ENCODE results near the gene E2F4. TPM values are rescaled to one million over a fixed set of nuclear protein-coding genes. Genes with fewer than 3 reads are reported as not detected.
A peak's percentile ranks its signal among the peaks of the same experiment; 100 is the strongest.

Gene E2F4
- total and polyA plus RNA-seq, 9 of the 15 experiments (the other 6 are each of a cell fraction or from before 2014, with no cell fraction given), result 9.7 to 139 (median 106) TPM

DNA sequence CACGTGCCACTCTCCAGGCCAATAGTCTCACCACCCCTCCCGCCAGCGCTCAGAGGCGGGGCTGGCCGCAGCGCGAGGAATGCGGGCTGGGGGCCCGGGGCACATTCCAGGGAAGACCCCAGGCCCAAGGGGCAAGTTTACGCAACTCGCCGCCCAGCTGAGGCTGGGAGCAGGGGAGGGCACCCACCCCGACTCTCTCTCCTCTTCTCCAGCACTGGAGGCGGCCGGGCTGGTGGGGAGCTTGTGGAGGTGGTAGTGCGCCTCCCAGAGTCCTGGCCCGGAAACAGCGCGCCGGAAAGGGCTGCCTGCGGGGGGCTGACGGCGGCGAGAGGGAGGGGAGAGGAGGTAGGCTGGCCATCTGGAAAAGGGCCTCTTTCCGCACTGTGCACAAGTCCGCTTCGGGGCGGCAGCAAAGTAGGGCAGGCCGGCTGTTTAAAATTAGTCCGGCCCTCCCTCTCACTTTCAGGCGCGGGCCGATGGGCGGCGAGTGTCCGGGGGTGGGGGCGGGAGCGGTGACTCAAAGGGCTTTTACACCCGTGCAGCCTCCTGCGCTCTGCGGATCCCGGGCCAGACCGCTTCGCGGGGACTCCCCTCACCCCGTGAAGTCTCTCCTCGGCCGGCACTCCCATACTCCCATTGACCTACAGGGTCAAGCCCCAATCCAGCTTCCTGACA, 54.3 kb downstream of the E2F4 start (continued):
- TF ChIP-seq, protein P1, sequence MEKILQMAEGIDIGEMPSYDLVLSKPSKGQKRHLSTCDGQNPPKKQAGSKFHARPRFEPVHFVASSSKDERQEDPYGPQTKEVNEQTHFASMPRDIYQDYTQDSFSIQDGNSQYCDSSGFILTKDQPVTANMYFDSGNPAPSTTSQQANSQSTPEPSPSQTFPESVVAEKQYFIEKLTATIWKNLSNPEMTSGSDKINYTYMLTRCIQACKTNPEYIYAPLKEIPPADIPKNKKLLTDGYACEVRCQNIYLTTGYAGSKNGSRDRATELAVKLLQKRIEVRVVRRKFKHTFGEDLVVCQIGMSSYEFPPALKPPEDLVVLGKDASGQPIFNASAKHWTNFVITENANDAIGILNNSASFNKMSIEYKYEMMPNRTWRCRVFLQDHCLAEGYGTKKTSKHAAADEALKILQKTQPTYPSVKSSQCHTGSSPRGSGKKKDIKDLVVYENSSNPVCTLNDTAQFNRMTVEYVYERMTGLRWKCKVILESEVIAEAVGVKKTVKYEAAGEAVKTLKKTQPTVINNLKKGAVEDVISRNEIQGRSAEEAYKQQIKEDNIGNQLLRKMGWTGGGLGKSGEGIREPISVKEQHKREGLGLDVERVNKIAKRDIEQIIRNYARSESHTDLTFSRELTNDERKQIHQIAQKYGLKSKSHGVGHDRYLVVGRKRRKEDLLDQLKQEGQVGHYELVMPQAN (IDR thresholded peaks at IDR 0.05; ENCODE audit: borderline replicate concordance), result peak; percentile 40; the same call in 1 of the 2 replicates
- TF ChIP-seq CBX1 (IDR thresholded peaks at IDR 0.05; ENCODE audit: low read depth) (peak; percentile 72), TEAD2 (tag; IDR thresholded peaks at IDR 0.05) (peak; percentile 65; the same call in 1 of the 2 replicates), XRCC5 (IDR thresholded peaks at IDR 0.05; ENCODE audit: low read depth, low read length) (0 out of 2 replicates have a peak, but pooled peaks have one; percentile 24), GATAD2B (IDR thresholded peaks at IDR 0.05; ENCODE audit: borderline replicate concordance) (peak; percentile 56; the same call in 1 of the 2 replicates), STAT5A (IDR thresholded peaks at IDR 0.05; ENCODE audit: borderline replicate concordance, low read length) (no peak), RBM25 (IDR thresholded peaks at IDR 0.05; ENCODE audit: low read depth, low read length, severe bottlenecking) (no peak), ZNF224 (CRISPR knock-in tag; IDR thresholded peaks at IDR 0.05) (peak; percentile 68; the same call in 1 of the 2 replicates), MTF1 (CRISPR knock-in tag; IDR thresholded peaks at IDR 0.05; ENCODE audit: borderline replicate concordance) (no peak), POLR2B (IDR thresholded peaks at IDR 0.05; ENCODE audit: low read depth, partially characterized antibody) (peak; percentile 40), NFIC (IDR thresholded peaks at IDR 0.05) (peak; percentile 31; the same call in 1 of the 2 replicates), SP1 (CRISPR knock-in tag; IDR thresholded peaks at IDR 0.05) (peak; percentile 73), SIN3B (IDR thresholded peaks at IDR 0.05; ENCODE audit: low read depth) (peak; percentile 42; the same call in 1 of the 2 replicates), CAMTA2 (CRISPR knock-in tag; conservative IDR thresholded peaks at IDR 0.05) (no peak), MAFF (IDR thresholded peaks at IDR 0.05; ENCODE audit: low read length) (no peak), HNRNPLL (IDR thresholded peaks at IDR 0.05; ENCODE audit: low read depth, low read length, poor library complexity, severe bottlenecking) (peak; percentile 82)
- TF ChIP-seq, protein P2, sequence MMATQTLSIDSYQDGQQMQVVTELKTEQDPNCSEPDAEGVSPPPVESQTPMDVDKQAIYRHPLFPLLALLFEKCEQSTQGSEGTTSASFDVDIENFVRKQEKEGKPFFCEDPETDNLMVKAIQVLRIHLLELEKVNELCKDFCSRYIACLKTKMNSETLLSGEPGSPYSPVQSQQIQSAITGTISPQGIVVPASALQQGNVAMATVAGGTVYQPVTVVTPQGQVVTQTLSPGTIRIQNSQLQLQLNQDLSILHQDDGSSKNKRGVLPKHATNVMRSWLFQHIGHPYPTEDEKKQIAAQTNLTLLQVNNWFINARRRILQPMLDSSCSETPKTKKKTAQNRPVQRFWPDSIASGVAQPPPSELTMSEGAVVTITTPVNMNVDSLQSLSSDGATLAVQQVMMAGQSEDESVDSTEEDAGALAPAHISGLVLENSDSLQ (IDR thresholded peaks at IDR 0.05), result no peak
- TF ChIP-seq, protein P3, sequence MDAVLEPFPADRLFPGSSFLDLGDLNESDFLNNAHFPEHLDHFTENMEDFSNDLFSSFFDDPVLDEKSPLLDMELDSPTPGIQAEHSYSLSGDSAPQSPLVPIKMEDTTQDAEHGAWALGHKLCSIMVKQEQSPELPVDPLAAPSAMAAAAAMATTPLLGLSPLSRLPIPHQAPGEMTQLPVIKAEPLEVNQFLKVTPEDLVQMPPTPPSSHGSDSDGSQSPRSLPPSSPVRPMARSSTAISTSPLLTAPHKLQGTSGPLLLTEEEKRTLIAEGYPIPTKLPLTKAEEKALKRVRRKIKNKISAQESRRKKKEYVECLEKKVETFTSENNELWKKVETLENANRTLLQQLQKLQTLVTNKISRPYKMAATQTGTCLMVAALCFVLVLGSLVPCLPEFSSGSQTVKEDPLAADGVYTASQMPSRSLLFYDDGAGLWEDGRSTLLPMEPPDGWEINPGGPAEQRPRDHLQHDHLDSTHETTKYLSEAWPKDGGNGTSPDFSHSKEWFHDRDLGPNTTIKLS (IDR thresholded peaks at IDR 0.05; ENCODE audit: borderline replicate concordance, low read depth), result peak; percentile 33; the same call in 1 of the 2 replicates
- TF ChIP-seq, protein P4, sequence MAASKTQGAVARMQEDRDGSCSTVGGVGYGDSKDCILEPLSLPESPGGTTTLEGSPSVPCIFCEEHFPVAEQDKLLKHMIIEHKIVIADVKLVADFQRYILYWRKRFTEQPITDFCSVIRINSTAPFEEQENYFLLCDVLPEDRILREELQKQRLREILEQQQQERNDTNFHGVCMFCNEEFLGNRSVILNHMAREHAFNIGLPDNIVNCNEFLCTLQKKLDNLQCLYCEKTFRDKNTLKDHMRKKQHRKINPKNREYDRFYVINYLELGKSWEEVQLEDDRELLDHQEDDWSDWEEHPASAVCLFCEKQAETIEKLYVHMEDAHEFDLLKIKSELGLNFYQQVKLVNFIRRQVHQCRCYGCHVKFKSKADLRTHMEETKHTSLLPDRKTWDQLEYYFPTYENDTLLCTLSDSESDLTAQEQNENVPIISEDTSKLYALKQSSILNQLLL (CRISPR knock-in tag; IDR thresholded peaks at IDR 0.05; ENCODE audit: borderline replicate concordance), result no peak
- TF ChIP-seq, protein P5, sequence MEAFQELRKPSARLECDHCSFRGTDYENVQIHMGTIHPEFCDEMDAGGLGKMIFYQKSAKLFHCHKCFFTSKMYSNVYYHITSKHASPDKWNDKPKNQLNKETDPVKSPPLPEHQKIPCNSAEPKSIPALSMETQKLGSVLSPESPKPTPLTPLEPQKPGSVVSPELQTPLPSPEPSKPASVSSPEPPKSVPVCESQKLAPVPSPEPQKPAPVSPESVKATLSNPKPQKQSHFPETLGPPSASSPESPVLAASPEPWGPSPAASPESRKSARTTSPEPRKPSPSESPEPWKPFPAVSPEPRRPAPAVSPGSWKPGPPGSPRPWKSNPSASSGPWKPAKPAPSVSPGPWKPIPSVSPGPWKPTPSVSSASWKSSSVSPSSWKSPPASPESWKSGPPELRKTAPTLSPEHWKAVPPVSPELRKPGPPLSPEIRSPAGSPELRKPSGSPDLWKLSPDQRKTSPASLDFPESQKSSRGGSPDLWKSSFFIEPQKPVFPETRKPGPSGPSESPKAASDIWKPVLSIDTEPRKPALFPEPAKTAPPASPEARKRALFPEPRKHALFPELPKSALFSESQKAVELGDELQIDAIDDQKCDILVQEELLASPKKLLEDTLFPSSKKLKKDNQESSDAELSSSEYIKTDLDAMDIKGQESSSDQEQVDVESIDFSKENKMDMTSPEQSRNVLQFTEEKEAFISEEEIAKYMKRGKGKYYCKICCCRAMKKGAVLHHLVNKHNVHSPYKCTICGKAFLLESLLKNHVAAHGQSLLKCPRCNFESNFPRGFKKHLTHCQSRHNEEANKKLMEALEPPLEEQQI (IDR thresholded peaks at IDR 0.05), result no peak
